HG03159 (cell line): ENCODE data around the gene SLC30A10.
"Not testable (repeated sequence)": the region's sequence is repeated elsewhere in the genome, so short reads cannot be mapped to it uniquely, and the experiment has no call there.

Source experiments
- ATAC-seq: cut with Tn5 transposase; IDR thresholded peaks from one replicate; pipeline ENCODE4 v1.9.1; 2021; ENCODE audit warnings: mild to moderate bottlenecking, moderate library complexity; ENCODE audit not compliant: unreplicated experiment

Gene SLC30A10

DNA sequence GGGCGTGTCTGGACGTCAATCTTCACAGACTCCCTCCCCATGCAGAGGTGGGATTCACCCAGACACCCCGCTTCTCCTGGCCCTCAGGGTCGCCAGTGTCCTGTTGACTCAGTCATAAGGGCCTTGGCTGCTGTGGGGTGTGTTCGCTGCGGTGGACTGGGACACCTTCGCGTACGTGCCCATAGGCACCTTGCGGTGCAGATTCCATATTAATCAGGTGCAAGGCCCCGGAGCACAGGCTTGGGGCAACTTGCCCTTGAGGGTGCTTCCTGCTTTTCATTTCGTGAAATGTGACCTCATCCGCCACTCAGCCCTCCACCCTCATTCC lies 398 bp upstream of the SLC30A10 start:
- no peak for ATAC-seq

DNA sequence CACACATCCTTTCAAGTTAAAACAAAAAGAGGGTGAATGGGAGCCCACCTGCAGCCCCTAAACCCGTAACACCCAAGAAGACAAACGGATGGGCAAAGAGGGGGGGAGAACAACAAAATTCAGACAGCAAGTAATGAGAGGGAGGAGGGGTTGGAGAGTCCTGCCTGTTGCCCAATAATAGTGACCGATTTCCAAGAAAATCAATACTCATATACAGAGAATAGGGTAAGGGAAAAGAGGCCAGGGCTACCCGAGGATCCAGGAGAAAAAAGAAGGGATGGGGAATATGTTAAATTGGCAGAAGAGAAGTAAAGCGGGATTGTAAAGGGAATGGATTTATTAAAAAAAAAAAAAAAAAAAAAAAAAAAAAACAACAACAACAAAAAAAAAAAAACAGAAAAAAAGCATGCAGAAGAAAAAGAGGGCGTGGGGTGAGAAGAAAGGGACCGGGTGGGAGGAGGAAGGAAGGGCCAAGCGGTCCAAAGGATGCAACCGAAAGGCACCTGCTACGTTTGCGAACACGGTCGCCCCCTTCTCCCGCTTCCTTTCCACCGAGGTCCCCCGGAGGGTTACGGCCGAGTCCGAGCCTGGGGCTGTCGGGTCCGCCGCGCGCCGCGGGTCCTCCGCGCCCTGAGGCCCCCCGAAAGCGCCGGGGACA lies 930 bp downstream of the SLC30A10 start:
- ATAC-seq, result no peak

DNA sequence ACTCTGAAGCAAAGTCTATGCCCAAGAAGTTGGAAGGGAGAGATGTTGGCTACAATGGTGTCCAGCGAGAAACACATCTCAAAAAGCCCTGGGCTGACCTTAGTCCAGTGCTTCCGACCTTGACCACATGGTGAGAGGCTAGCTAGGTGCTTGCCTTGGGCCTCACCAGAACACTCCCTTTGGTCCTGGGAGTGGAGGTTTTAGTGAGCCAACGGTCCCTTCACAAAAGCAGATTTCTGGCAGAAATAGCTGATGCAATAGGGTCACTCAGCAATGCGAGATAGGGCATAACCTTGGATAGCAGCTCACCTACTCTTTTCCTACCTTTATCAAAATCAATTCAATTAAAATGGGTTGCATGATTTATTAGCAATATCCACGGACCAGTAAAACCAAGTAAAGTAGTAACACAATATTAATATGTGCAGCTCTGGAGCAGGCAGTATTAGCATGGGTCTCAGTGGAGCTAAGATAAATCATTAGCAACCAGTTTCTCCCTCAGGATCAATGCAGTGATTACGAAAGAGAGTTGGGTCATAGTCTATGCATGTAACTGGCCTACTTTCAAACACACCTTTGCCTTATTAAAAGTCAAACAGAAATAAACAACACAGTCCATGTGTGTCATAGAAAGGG lies 1.9 kb downstream of the SLC30A10 start:
- no peak for ATAC-seq

GRCh38 chr1:219924342-219924741 lies 4.0 kb downstream of the SLC30A10 start:
- no peak for ATAC-seq

DNA sequence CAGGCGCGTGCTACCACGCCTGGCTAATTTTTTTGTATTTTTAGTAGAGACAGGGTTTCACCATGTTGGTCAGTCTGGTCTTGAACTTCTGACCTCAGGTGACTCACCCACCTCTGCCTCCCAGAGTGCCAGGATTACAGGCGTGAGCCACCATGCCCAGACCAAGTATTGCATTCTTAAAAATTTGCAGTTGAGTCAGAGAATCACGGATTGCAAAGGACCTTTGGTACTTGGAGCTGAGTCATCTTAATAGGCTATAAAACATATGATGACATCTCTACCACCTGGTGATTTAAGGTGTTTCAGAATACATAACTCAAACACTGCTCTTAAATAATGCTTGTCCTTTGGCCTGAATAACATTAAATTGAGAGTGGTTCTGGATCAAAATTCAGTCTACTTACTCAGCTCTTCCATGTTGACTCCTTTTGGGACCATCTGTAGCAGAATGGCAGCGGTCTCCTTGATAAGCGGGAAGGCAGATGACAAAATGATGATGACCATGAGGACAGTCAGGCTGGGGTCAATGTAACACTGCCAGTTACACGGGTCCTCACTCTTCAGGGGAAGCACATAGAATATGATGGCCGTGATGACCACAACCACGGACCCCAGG lies 10.4 kb downstream of the SLC30A10 start:
- no peak for ATAC-seq

DNA sequence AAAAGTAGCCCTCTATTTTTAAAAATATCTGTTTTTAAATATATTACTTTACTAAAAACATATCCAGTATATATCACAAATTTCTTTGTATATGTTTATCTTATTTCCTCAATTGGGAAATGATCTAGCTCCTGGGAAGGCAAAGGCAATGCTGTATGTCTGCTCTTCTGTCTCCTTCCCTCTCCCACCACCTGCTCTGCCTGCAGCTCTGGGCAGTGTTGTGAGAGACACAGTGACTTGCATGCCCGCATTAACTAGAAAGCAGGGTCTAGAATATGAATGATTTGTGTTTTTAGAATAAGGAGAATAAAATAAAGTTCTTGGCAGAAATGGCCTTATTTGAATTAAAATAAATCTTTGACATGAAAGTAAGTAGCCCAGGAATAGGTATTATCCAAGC lies 11.1 kb downstream of the SLC30A10 start:
- ATAC-seq, result no peak

DNA sequence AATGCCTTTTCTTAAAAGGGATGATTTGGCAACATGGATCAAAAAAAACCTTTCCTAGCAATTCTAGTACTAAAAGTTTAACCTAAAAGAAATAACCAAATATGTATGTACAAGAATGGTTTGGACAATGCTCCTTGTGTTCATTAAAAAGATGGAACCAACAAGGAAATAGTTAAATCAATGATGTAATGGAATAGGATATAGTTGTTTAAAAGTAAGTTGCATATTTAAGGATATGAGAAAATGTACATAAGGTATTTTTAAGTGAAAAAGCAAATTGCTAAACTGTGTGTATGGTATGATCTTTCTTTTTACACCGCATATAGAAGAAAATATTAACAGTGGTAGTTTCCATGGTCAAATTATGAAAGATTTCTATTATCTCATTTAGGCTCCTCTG lies 12.1 kb downstream of the SLC30A10 start:
- no peak for ATAC-seq

GRCh38 chr1:219913005-219913770 lies 15.2 kb downstream of the SLC30A10 start:
- no peak for ATAC-seq

DNA sequence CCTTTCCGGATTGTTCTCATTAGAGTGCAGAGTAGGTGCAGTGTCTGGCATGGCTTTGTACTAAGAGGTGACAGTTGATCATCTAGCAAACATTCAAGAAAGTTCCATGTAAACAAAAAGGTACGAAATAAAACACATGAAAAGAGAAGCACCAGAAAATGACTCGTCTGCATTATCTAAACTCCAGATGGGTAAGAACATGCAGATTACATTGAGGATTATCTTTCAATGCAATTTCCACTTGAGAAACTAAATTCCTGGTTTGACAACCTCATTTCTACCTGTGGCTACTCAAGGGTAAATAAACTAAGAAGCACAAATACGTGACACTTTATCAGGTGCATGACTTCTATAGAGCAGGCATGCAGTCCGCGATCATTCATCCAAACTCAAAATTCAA lies 17.6 kb downstream of the SLC30A10 start:
- ATAC-seq, result no peak

DNA sequence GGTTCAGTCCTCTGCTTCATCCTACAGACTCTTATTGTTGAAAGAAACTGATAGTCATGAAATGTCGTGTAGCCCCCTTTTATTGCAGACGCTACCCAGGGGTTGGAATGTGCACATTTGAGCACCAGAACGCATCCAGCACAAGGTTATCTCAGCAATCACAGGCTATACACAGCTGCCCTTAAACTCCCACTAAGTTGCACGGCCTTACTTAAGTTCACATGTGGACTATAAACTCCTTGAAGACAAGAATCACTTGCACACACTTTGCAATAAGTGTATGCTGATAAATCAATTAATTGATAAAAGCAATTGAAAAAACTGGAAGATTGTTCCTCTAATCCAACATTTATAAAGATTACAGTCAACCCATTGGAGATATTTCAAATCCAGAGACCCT lies 18.9 kb downstream of the SLC30A10 start:
- ATAC-seq, result no peak

- ATAC-seq, result no peak
Observed at GRCh38 chr1:219908170-219908569, 20.2 kb downstream of the SLC30A10 start.

GRCh38 chr1:219907772-219908070 lies 20.6 kb downstream of the SLC30A10 start:
- no peak for ATAC-seq

- ATAC-seq, result no peak
Observed at GRCh38 chr1:219906924-219907771, 21.2 kb downstream of the SLC30A10 start.

GRCh38 chr1:219906565-219906923 lies 21.8 kb downstream of the SLC30A10 start:
- ATAC-seq, result not testable (repeated sequence)

GRCh38 chr1:219905524-219905923 lies 22.8 kb downstream of the SLC30A10 start:
- ATAC-seq, result no peak

DNA sequence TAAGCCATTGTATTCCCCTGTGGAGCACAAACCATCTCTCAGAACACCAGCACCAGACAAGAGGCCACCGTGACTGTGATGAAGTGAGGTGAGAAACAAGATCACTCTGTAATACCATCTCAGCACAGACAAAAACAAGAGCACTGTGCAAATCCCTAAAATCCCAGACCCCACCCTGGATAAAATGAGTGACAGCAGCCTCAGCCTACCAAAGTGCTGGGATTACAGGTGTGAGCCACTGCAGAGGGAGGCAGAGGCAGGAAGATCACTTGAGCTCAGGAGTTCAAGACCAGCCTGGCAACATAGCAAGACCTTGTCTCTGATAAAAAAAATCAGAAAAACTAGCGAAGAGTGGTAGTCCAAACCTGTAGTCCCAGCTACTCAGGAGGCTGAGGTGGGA lies 23.4 kb downstream of the SLC30A10 start:
- ATAC-seq, result no peak

DNA sequence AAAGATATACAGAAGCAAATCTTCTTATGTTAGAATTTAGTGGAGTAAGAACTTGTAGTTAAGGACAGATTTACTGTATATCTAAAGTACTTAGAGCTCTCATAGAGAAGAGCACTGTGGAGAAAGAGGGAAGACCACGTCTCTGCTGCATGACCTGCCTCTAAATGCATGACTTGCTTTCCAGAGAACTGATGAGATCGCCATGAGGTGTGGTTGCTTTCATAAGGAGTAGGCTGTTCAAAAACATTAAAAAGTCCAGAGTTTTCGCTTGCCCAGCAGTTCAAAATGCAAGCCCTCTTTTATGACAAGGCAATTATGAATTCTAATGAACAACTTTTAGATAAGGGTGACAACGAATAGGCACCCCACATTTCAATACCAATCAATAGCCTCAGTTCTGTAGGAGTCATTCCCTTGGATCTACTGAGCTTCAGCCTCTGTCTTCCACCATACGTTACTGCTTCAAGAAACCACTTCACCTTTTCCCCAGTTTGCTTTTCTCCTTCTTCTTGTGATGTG lies 24.9 kb downstream of the SLC30A10 start:
- ATAC-seq, result no peak

GRCh38 chr1:219902951-219903350 lies 25.4 kb downstream of the SLC30A10 start:
- ATAC-seq, result no peak

GRCh38 chr1:219900882-219901281 lies 27.5 kb downstream of the SLC30A10 start:
- ATAC-seq, result no peak

- ATAC-seq, result no peak
Observed at GRCh38 chr1:219900201-219900600, 28.2 kb downstream of the SLC30A10 start.

DNA sequence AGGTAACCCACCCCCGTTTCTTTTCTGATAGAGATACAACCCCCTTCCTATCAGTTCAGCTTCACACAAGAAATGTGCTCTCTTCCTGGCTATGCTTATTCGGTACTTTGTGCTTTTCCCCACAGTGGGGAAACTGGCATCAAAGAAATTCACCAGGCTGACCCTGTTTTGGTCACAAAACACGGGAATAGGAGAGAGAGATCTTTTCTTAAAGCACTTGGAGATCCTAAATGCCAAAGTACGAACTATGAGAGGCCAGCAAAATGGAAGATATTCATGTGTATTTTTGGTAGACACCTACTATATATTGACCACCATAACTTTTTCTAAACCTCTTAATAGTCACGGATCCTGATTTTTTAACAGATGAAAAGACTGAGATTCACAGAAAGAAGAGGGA lies 30.0 kb downstream of the SLC30A10 start:
- no peak for ATAC-seq
